HCT116 (cell line): ENCODE data around the gene PON1. TPM values are rescaled to one million over a fixed set of nuclear protein-coding genes. Genes with fewer than 3 reads are reported as not detected.

Experiments used
- ATAC-seq: fragments of 200-7000 bp; cut with Tn5 transposase; 2 replicates; pipeline ENCODE4 v1.9.1; 2020; ENCODE audit warnings: mild to moderate bottlenecking, moderate library complexity
- BruUV-seq: library from RNA; stranded (reverse); fragments of 400-500 nt; replicated peaks from 2 replicates; lab custom pipeline; 2021; lab: Mats Ljungman, UMichigan
- CTCF ChIA-PET: fragments of 300-600 bp; sonication (Branson Sonifier 250); formaldehyde crosslinking; loops from one replicate; lab custom pipeline; 2021; ENCODE audit warnings: antibody characterized with exemption; lab: Charles Lee
- POLR2A ChIA-PET: fragments of 300-600, 350-600 bp; sonication (Branson Sonifier 250); formaldehyde crosslinking; loops from one replicate; lab custom pipeline; 2021; ENCODE audit warnings: antibody characterized with exemption; lab: Charles Lee
- RAD21 ChIA-PET, 2 experiments: fragments of 300-600 bp; sonication (Branson Sonifier 250); formaldehyde crosslinking; loops; one replicate each; lab custom pipeline; 2023; ENCODE audit warnings: low total read pairs in 2 of 2; ENCODE audit not compliant: uncharacterized antibody in 2 of 2, unreplicated experiment in 2 of 2, low non-redundant PET in 1 of 2; lab: Charles Lee
- DNase-seq: peaks from one replicate; pipeline ENCODE4 v3.0.0-alpha.2; 2010; ENCODE audit warnings: low read depth, low spot score
- H2AFZ ChIP-seq: fragments of 200-600 bp; shearing (Covaris generic), sonication (generic); 2 replicates; pipeline ENCODE4 v1.6.1; 2017; ENCODE audit warnings: low read depth, mixed run types, mixed read lengths, antibody characterized with exemption, low read length; ENCODE audit not compliant: poor library complexity, severe bottlenecking
- H3K27ac ChIP-seq: 2 replicates; pipeline ENCODE4 v1.5.1; 2012; ENCODE audit warnings: low read depth, low read length
- H3K27me3 ChIP-seq: fragments of 200-600 bp; sonication (generic); 2 replicates; pipeline ENCODE4 v1.6.1; 2016; ENCODE audit warnings: mixed run types, low read length, mixed read lengths; ENCODE audit not compliant: insufficient read depth
- H3K36me3 ChIP-seq, 2 experiments: fragments of 200-500 bp in 1 of 2; fragments of 200-600 bp in 1 of 2; sonication (Bioruptor generic) in 1 of 2; sonication (generic) in 1 of 2; 2 replicates each; pipeline versions ENCODE4 v1.5.1 to v1.6.1; 2014 to 2016; ENCODE audit warnings: low read length in 2 of 2, inconsistent platforms in 1 of 2, mixed read lengths in 1 of 2, mixed run types in 1 of 2; ENCODE audit not compliant: insufficient read depth in 2 of 2, control insufficient read depth in 1 of 2
- H3K4me1 ChIP-seq, 2 experiments: fragments of 200-600 bp in 1 of 2; sonication (generic) in 1 of 2; 2 replicates each; pipeline versions ENCODE4 v1.5.1 to v1.6.1; 2012 to 2017; ENCODE audit warnings: low read length in 2 of 2, inconsistent platforms in 1 of 2, mild to moderate bottlenecking in 1 of 2, mixed read lengths in 1 of 2, mixed run types in 1 of 2, moderate library complexity in 1 of 2; ENCODE audit not compliant: insufficient read depth in 2 of 2, control insufficient read depth in 1 of 2
- H3K4me2 ChIP-seq: fragments of 200-600 bp; sonication (generic); 2 replicates; pipeline ENCODE4 v1.6.1; 2017; ENCODE audit warnings: mixed run types, low read length, mixed read lengths
- H3K4me3 ChIP-seq, 2 experiments: fragments of 200-600 bp in 1 of 2; sonication (generic) in 1 of 2; replicated peaks in 1 of 2; 2 replicates each; pipeline ENCODE4 v1.5.1; 2011 to 2016; ENCODE audit warnings: low read length in 2 of 2, control low read depth in 1 of 2, low read depth in 1 of 2, mild to moderate bottlenecking in 1 of 2, mixed read lengths in 1 of 2, mixed run types in 1 of 2
- H3K79me2 ChIP-seq: fragments of 200-600 bp; sonication (generic); 2 replicates; pipeline ENCODE4 v1.6.1; 2017; ENCODE audit warnings: mild to moderate bottlenecking, mixed run types, low read length, moderate library complexity, mixed read lengths; ENCODE audit not compliant: insufficient read depth
- H3K9ac ChIP-seq: fragments of 200-600 bp; sonication (generic); 2 replicates; pipeline ENCODE4 v1.6.1; 2016; ENCODE audit warnings: low read length, mixed read lengths
- H3K9me2 ChIP-seq: fragments of 200-600 bp; sonication (generic), shearing (Covaris generic); 2 replicates; pipeline ENCODE4 v1.6.1; 2017; ENCODE audit warnings: mixed run types, mild to moderate bottlenecking, moderate library complexity; ENCODE audit not compliant: insufficient read depth
- H3K9me3 ChIP-seq, 2 experiments: fragments of 200-500 bp in 1 of 2; fragments of 200-600 bp in 1 of 2; sonication (Bioruptor generic) in 1 of 2; sonication (generic) in 1 of 2; 2 replicates each; pipeline ENCODE4 v1.6.1; 2014 to 2017; ENCODE audit warnings: low read length in 2 of 2, mixed read lengths in 2 of 2, inconsistent platforms in 1 of 2, low read depth in 1 of 2, mild to moderate bottlenecking in 1 of 2, mixed run types in 1 of 2, moderate library complexity in 1 of 2; ENCODE audit not compliant: control insufficient read depth in 1 of 2, insufficient read depth in 1 of 2
- H4K20me1 ChIP-seq: fragments of 200-600 bp; sonication (generic), shearing (Covaris generic); 2 replicates; pipeline ENCODE4 v1.6.1; 2017; ENCODE audit warnings: mixed run types, mild to moderate bottlenecking, moderate library complexity; ENCODE audit not compliant: insufficient read depth
- CBX3 ChIP-seq: IDR thresholded peaks from 2 replicates; pipeline ENCODE4 v1.6.1; 2012; ENCODE audit warnings: low read depth
- CEBPB ChIP-seq: IDR thresholded peaks from 2 replicates; pipeline ENCODE4 v1.6.1; 2012; ENCODE audit warnings: low read depth
- ELF1 ChIP-seq: IDR thresholded peaks from 2 replicates; pipeline ENCODE4 v1.6.1; 2012; ENCODE audit warnings: low read depth, borderline replicate concordance
- EZH2phosphoT487 ChIP-seq: fragments of 200-600 bp; IDR thresholded peaks from 2 replicates; pipeline ENCODE4 v1.6.1; 2018; ENCODE audit warnings: antibody characterized with exemption, borderline replicate concordance
- SIN3A ChIP-seq: IDR thresholded peaks from 2 replicates; pipeline ENCODE4 v1.6.1; 2012; ENCODE audit warnings: low read depth
- SRF ChIP-seq: IDR thresholded peaks from 2 replicates; pipeline ENCODE4 v1.6.1; 2012; ENCODE audit warnings: low read depth
- TCF7L2 ChIP-seq: IDR thresholded peaks from 2 replicates; pipeline ENCODE4 v1.7.0; 2011; ENCODE audit warnings: borderline replicate concordance, inconsistent platforms; ENCODE audit not compliant: insufficient read depth, insufficient read length; ENCODE audit errors: extremely low read depth
- ZFX ChIP-seq: fragments of 450-650 bp; IDR thresholded peaks from 2 replicates; pipeline ENCODE4 v1.6.1; 2017
- ZNF274 ChIP-seq: fragments of 200-500 bp; sonication (Bioruptor generic); IDR thresholded peaks from 2 replicates; pipeline ENCODE4 v1.6.1; 2014; ENCODE audit warnings: mild to moderate bottlenecking, low read depth, low read length, inconsistent platforms
- intact Hi-C: fragments of 100-400 bp; cut with micrococcal nuclease; formaldehyde crosslinking; loops from 2 replicates; pipeline ENCODE4 v1.10.0; 2022
- total RNA-seq: library from RNA; stranded (reverse); gene quantifications from one replicate; pipeline ENCODE4 v1.2.1, GENCODE V29; 2021; ENCODE audit not compliant: unreplicated experiment
- TF ChIP-seq, protein P1 (sequence below), 3 experiments: fragments of 200-600 bp in 1 of 3; sonication (generic) in 1 of 3; IDR thresholded peaks in 2 of 3; conservative IDR thresholded peaks in 1 of 3; 2 replicates each; pipeline ENCODE4 v1.5.1; 2012 to 2017; ENCODE audit warnings: low read depth in 2 of 3, low read length in 2 of 3, antibody characterized with exemption in 1 of 3, borderline replicate concordance in 1 of 3, control low read depth in 1 of 3, mild to moderate bottlenecking in 1 of 3, mixed read lengths in 1 of 3, mixed run types in 1 of 3, moderate library complexity in 1 of 3; ENCODE audit not compliant: insufficient read depth in 1 of 3
- TF ChIP-seq, protein P2 (sequence below): IDR thresholded peaks from 2 replicates; pipeline ENCODE4 v1.6.1; 2012; ENCODE audit warnings: low read depth
- TF ChIP-seq, protein P3 (sequence below): IDR thresholded peaks from 2 replicates; pipeline ENCODE4 v1.6.1; 2011; ENCODE audit warnings: mild to moderate bottlenecking, low read length, moderate library complexity; ENCODE audit not compliant: insufficient replicate concordance; ENCODE audit errors: extremely low read depth
- TF ChIP-seq, protein P4 (sequence below): IDR thresholded peaks from 2 replicates; pipeline ENCODE4 v1.6.1; 2012

PON1 gene
- total RNA-seq, 1 experiment from 2014 or later: 0.20 TPM

DNA sequence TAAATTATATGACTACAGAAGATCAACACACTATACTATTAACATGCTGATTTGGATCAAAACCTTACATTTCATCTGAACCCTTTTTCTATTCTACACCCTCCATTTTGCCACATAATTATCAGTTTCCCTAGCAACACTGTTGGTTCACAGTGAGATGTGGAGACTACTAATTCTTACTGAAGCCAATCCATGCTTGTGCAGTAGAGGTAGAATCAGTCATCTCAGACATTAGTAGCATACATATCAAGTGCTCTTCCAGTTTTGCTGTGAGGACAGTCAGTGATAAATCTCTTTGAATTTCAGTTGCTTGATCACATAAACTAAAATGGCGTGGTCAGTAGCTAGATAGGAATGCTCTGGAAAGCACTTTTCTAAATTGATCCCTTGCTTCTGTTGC, 70.3 kb downstream of the PON1 start (continued):
- TF ChIP-seq, protein P1, sequence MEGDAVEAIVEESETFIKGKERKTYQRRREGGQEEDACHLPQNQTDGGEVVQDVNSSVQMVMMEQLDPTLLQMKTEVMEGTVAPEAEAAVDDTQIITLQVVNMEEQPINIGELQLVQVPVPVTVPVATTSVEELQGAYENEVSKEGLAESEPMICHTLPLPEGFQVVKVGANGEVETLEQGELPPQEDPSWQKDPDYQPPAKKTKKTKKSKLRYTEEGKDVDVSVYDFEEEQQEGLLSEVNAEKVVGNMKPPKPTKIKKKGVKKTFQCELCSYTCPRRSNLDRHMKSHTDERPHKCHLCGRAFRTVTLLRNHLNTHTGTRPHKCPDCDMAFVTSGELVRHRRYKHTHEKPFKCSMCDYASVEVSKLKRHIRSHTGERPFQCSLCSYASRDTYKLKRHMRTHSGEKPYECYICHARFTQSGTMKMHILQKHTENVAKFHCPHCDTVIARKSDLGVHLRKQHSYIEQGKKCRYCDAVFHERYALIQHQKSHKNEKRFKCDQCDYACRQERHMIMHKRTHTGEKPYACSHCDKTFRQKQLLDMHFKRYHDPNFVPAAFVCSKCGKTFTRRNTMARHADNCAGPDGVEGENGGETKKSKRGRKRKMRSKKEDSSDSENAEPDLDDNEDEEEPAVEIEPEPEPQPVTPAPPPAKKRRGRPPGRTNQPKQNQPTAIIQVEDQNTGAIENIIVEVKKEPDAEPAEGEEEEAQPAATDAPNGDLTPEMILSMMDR (IDR thresholded peaks at IDR 0.05 in 2 of 3, conservative IDR thresholded peaks at IDR 0.05 in 1 of 3; ENCODE audit: borderline replicate concordance in 1 of 3, insufficient read depth in 1 of 3, low read depth in 2 of 3, low read length in 2 of 3): no peak
- TF ChIP-seq, protein P2, sequence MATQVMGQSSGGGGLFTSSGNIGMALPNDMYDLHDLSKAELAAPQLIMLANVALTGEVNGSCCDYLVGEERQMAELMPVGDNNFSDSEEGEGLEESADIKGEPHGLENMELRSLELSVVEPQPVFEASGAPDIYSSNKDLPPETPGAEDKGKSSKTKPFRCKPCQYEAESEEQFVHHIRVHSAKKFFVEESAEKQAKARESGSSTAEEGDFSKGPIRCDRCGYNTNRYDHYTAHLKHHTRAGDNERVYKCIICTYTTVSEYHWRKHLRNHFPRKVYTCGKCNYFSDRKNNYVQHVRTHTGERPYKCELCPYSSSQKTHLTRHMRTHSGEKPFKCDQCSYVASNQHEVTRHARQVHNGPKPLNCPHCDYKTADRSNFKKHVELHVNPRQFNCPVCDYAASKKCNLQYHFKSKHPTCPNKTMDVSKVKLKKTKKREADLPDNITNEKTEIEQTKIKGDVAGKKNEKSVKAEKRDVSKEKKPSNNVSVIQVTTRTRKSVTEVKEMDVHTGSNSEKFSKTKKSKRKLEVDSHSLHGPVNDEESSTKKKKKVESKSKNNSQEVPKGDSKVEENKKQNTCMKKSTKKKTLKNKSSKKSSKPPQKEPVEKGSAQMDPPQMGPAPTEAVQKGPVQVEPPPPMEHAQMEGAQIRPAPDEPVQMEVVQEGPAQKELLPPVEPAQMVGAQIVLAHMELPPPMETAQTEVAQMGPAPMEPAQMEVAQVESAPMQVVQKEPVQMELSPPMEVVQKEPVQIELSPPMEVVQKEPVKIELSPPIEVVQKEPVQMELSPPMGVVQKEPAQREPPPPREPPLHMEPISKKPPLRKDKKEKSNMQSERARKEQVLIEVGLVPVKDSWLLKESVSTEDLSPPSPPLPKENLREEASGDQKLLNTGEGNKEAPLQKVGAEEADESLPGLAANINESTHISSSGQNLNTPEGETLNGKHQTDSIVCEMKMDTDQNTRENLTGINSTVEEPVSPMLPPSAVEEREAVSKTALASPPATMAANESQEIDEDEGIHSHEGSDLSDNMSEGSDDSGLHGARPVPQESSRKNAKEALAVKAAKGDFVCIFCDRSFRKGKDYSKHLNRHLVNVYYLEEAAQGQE: no peak
- TF ChIP-seq, all 23 proteins: peak for 0

DNA sequence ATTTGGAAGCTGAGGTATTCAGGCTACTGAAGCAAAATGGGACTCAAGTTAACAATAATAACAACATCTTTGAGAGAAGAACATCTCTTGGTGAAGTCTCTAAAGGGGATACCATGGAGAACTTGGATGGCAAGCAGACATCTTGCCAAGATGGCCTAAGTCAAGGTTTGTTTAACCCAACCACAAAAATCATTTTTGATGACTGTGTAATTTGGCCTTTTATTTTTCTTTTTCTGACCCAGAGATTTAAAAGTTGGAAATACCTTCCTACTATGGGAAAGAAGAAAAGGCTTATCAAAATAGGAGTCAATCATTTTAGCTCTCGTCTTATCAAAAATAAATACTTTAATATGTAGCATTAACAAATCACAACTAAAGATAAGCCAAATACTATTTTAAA, 72.4 kb downstream of the PON1 start:
- BruUV-seq: no TSS peak
- no peak overlapping the region for H3K9ac ChIP-seq
- ATAC-seq (no peak), DNase-seq (no peak)
- H3K9me3 ChIP-seq: no peaks in the 10 kb centered on the region
- no peaks in the 10 kb centered on the region for H3K79me2 ChIP-seq
- ChIA-PET POLR2A (no interaction called here), RAD21 (no interaction called here), CTCF (interaction anchor here (1.1 to 1.5 kb wide), 2 partner anchors 438 to 963 kb away, joined by 3 to 4 read pairs; no protein-coding TSS in a partner anchor)
- no peak overlapping the region for H3K27ac ChIP-seq
- no peak overlapping the region for H2AFZ ChIP-seq
- no peaks in the 10 kb centered on the region for H3K27me3 ChIP-seq
- H3K9me2 ChIP-seq: no peaks in the 10 kb centered on the region
- H3K36me3 ChIP-seq: no peaks in the 10 kb centered on the region
- H3K4me1 ChIP-seq: no peaks in the 10 kb centered on the region
- no peak overlapping the region for H3K4me2 ChIP-seq
- no peaks in the 10 kb centered on the region for H4K20me1 ChIP-seq
- intact Hi-C loops: no loop called here
- H3K4me3 ChIP-seq: no peak overlapping the region
- TF ChIP-seq TCF7L2 (no peak), CBX3 (no peak), SRF (no peak), EZH2phosphoT487 (no peak), ELF1 (no peak), CEBPB (no peak), SIN3A (no peak), ZNF274 (no peak), ZFX (no peak)
- TF ChIP-seq, protein P2: no peak
- TF ChIP-seq, protein P3, sequence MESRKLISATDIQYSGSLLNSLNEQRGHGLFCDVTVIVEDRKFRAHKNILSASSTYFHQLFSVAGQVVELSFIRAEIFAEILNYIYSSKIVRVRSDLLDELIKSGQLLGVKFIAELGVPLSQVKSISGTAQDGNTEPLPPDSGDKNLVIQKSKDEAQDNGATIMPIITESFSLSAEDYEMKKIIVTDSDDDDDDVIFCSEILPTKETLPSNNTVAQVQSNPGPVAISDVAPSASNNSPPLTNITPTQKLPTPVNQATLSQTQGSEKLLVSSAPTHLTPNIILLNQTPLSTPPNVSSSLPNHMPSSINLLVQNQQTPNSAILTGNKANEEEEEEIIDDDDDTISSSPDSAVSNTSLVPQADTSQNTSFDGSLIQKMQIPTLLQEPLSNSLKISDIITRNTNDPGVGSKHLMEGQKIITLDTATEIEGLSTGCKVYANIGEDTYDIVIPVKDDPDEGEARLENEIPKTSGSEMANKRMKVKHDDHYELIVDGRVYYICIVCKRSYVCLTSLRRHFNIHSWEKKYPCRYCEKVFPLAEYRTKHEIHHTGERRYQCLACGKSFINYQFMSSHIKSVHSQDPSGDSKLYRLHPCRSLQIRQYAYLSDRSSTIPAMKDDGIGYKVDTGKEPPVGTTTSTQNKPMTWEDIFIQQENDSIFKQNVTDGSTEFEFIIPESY: no peak
- TF ChIP-seq, protein P4, sequence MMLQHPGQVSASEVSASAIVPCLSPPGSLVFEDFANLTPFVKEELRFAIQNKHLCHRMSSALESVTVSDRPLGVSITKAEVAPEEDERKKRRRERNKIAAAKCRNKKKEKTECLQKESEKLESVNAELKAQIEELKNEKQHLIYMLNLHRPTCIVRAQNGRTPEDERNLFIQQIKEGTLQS: no peak
